Measurements from ENCODE around the gene YIPF7.

YIPF7 gene

GRCh38 chr4:44616621-44617020, 34.8 kb downstream of the YIPF7 start:
- DNase-seq: no peak

- no peak for DNase-seq
Observed at GRCh38 chr4:44583393-44583792, 68.0 kb downstream of the YIPF7 start.

GRCh38 chr4:44580231-44580630, 71.2 kb downstream of the YIPF7 start:
- DNase-seq: no peak

GRCh38 chr4:44578954-44579353, 72.5 kb downstream of the YIPF7 start:
- no peak for DNase-seq
